GM12864 (cell line): ENCODE measurements around the gene ARHGAP12.

ENCODE experiments used
- DNase-seq: peaks from one replicate; pipeline ENCODE4 v3.0.0-alpha.2; 2011; ENCODE audit warnings: low read depth
- H3K4me3 ChIP-seq: 2 replicates; pipeline ENCODE4 v1.5.1; 2011; ENCODE audit warnings: mild to moderate bottlenecking, low read depth, low read length, control low read depth
- CTCF ChIP-seq: IDR thresholded peaks from 2 replicates; pipeline ENCODE4 v1.5.1; 2011; ENCODE audit warnings: low read depth, mild to moderate bottlenecking, moderate library complexity, low read length, control low read depth, inconsistent platforms; ENCODE audit errors: missing control alignments

ARHGAP12 gene

GRCh38 chr10:31758495-31758894 lies 170.1 kb downstream of the ARHGAP12 start:
- H3K4me3 ChIP-seq = no peak overlapping the region
- no peak for TF ChIP-seq CTCF
- no peak for DNase-seq

DNA sequence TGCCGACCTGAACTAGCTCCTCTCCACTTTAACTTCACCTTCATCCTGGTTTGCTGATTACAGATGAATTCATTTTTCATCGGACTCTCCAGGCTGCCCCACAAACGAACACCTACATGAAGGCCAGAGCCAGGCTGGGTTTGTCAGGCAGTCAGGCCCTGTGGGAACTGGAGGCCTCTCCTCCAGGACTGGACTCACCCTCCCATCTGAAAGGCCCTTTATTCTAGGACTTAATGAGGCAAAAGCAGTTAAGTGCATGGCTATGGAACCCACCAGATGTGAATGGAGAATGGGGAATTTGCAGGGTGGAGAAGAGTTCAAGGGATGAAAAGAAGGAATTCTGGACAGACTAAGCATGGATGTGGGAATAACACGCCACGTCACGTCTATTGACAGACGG lies 170.8 kb downstream of the ARHGAP12 start:
- H3K4me3 ChIP-seq = no peak overlapping the region
- DNase-seq = no peak
- TF ChIP-seq CTCF = no peak

GRCh38 chr10:31757386-31757791 lies 171.2 kb downstream of the ARHGAP12 start:
- no peak for DNase-seq
- H3K4me3 ChIP-seq = no peak overlapping the region
- TF ChIP-seq CTCF = no peak

DNA sequence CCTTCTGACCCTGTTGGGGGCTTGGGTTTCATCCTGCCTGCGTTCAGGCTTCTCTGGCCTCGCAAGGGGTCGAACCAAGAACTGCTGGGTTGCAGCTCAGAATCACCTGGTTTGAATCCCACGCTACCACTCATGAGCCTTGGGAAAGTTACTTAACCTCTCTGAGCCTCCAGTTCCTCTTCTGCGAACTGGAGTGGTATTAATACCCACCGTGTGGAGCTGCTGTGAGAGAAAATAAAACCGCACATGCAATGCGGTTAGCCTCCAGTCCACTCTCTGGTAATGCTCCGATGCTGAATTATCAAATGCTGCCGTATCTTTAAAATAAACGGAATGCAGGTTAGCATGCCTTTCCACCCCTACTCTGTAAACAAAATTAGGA lies 171.9 kb downstream of the ARHGAP12 start:
- TF ChIP-seq CTCF = no peak
- no peak for DNase-seq
- no peak overlapping the region for H3K4me3 ChIP-seq

DNA sequence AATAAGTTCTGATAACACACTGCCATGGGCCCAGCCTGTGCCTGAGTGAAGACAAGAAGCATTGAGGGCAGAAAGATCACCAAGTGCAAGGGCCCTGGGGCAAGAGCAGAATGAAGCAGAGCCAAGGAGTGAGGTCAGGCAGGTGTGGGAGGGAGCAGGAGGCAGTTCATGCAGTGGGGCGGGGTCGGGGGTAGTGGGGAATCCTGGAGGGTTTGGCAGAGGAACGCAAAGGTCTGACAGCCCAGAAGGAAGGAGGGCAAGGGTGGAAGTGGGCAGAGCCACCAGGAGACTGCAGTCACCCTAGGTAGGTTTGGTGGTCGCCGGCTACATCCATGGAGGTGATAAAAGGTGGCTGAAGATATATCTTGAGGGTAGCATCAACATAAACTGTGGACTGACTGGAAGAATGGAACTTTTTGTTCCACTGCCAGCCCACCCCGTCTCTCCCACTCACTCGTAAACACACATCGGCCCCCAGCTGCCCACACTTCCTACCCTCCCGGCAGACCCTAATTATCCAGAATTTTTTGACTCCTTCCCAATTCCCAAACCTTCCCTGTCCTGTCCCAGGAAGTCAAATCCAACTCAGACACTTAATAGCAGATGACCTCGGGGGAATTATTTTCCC lies 172.4 kb downstream of the ARHGAP12 start:
- H3K4me3 ChIP-seq = no peak overlapping the region
- no peak for TF ChIP-seq CTCF
- DNase-seq = no peak
